NCI-H1105 (cell line): ENCODE results near the gene ZNF740.
"Not testable (repeated sequence)": the region's sequence is repeated elsewhere in the genome, so short reads cannot be mapped to it uniquely, and the experiment has no call there.

Experiments
- DNase-seq: peaks from one replicate; lab custom pipeline; 2025; lab: John Stamatoyannopoulos, UW

Gene ZNF740

DNA sequence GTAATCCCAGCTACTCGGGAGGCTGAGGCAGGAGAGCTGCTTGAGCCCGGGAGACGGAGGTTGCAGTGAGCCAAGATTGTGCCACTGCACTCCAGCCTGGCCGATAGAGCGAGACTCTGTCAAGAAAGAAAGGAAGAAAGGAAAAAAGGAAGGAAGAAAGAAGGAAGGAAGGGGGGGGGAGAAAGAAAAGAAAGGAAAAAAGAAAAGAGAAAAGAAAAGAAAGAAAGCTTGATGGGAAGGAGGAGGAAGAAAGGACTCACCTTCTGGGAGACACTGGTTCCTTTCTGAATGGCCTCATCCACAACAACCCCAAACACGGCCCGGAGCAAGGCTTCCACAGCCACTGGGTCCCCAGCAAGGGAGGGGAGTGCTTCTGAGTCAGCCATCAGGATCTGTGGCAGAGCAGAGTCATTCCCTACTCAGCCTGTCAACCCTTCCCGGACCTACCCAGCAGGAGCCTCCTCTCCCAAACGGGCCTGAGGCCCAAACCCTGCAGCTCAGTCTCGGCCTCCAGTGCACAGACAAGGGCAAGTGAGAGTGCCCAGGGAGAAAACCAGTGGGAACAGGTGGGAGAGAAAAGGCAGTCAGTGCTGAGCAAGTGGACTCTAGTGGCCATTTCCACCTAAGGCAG is 7.3 kb upstream of the ZNF740 start:
- no peak for DNase-seq

GRCh38 chr12:53174881-53175491 is 5.5 kb upstream of the ZNF740 start:
- DNase-seq = no peak

DNA sequence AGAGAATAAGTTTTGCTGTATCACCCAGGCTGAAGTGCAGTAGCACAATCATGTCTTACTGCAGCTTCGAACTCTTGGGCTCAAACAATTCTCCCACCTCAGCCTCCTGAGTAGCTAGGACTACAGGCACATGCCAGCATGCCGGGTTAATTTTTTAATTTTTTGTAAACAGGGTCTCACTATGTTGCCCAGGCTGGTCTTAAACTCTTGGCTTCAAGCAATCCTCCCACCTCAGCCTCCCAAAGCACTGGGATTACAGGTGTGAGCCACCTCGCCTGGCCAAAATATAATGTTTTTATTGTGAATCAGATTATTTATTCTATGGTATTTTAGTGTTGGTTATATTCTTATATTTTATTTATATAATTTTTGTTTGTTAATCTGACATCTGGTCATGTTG is 3.8 kb upstream of the ZNF740 start:
- no peak for DNase-seq

- DNase-seq = not testable (repeated sequence)
Observed at GRCh38 chr12:53177447-53177846, 3.1 kb upstream of the ZNF740 start.

DNA sequence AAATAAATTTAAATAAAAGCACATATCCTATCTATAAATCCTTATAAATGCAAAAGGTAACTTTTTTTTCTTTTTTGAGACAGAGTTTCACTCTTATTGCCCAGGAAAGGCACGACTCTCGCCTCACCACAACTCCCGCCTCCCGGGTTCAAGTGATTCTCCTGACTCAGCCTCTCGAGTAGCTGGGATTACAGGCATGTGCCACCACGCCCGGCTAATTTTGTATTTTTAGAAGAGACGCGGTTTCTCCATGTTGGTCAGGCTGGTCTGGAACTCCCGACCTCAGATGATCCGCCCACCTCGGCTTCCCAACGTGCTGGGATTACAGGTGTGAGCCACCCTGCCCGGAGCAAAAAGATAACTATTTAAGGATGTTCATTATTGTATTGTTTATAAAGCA is 1.7 kb upstream of the ZNF740 start:
- not testable (repeated sequence) for DNase-seq

GRCh38 chr12:53179687-53180219 is 769 bp upstream of the ZNF740 start:
- DNase-seq = no peak

DNA sequence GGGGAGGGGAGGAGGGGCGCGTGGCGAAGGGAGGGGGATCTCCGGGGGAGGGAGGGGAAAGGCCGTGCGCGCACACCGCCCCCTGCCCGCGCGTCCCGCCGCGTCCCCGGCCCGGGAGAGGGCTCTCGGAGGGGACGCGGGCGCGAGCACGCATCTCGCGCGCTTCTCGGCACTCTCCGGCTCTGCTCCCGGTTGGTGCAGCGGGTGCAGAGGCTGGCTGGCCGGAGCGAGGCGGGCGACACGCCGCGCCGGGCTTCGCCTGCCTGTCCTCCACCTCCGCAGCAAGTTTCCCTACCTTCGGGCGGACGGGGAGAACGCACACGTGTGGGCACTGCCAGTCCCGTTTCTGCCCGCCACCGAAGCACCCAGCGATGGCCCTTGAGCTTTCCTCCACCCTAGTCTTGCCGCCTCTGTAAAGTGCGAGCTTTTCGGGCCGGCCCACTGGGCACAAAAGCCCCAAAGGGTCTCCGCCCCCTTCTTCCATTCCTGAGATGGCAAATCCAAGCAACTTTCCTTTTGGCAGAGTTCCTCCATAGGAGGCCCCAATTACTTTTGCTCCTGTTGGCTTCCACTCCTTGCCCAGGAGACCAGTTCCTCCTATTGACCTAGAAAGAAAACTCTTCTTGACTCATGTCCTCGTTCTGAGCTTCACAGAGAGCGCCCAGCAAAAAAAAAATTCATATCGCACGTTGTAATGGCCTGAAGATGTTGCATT is 566 bp downstream of the ZNF740 start:
- peak; percentile 60 for DNase-seq

DNA sequence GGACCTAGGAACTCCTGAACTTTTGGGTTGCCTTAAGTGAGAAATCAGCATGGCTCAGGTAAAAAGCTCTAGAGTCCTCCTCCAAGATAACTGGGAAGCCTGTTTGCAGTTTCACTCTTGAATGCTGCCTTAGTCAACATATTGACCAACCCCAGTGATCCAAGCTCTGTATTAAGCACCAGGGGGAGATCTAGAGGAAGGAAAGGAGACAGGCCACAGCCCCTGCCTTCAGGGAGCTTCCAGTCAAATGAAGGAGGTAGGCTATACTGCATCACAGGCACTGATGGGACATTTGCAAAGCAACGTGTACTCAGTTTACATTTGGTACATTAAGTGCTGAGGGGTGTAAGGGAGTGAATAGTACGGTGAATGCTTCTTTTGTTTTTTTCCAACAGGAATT is 1.4 kb downstream of the ZNF740 start:
- DNase-seq = no peak

GRCh38 chr12:53182903-53183302 is 2.4 kb downstream of the ZNF740 start:
- DNase-seq = no peak

- no peak for DNase-seq
Observed at GRCh38 chr12:53184828-53185227, 4.3 kb downstream of the ZNF740 start.

DNA sequence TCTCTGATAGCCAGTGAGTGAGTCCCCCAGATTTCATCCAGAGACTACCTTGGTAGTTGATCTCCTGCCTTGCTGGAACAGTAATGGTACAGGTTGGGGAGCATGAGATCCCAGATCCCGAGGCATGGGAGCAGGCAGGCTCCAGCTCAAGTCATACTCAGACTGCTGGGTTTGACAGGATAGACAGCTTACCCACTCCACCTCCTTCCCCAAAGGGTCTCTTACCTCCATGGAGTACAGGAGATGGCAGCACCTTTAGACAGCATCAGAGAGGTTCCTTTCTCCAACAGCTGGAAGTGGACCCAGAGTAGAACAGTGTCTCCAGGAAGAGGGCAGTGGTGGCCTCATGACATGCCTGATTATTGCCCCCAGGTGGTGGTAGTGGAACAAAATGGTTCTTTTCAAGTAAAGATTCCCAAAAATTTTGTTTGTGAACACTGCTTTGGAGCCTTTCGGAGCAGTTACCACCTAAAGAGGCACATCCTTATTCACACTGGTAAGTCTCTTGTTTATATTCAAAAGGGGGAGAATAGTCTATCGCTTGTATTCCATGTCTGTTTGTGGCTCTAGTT is 5.1 kb downstream of the ZNF740 start:
- DNase-seq = no peak

DNA sequence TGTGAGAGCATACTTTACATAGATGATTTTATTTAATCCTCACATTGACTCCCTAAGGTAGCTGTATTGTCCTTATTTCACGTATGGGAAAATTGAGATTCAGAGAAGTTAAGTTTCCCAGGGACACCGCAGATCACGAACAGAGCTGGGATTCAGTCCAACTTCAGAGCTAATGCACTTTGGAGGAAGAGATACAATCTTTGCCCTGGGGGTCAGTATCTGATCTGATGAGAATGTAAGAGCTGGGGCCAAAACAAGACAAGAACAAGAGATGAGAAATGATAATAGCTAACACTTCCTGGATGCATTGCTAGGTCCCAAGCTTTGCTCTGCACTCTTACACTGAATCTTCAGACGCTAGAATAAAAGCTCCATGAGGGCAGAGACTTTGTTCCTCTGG is 6.2 kb downstream of the ZNF740 start:
- DNase-seq = no peak

DNA sequence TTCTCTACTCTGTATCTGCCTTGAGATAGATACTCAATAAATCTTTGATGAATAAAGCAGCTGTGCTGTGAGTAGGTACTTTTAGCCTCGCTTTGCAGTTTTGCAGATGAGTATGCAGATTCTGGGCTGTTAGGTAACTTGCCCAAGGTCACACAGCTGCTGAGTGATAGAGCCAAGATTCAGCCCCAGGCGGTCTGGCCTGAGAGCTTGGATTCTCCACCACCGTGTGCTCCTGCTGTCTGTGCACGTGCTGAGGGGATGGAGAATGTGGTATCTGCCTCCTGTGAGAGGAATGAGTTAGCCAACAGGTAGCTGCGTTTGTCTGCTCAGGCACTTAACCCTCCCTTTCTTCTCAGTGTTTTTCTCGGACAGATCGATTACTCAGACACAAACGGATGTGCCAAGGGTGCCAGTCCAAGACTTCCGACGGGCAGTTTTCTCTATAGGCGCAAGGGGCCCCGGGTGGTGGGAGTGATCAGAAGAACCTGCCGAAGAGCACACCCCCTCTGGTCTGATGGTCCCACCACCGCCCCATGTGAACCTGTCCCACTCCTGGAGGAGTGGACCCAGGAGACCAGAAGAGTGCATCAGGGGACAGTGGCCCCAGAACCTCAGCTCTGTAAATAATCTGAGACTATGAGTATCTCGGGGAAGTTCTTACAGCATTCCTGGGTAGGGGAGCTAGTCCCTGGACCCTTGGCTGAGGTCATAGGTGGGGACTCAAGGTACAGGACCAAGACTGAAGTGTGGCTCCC is 6.8 kb downstream of the ZNF740 start:
- no peak for DNase-seq

DNA sequence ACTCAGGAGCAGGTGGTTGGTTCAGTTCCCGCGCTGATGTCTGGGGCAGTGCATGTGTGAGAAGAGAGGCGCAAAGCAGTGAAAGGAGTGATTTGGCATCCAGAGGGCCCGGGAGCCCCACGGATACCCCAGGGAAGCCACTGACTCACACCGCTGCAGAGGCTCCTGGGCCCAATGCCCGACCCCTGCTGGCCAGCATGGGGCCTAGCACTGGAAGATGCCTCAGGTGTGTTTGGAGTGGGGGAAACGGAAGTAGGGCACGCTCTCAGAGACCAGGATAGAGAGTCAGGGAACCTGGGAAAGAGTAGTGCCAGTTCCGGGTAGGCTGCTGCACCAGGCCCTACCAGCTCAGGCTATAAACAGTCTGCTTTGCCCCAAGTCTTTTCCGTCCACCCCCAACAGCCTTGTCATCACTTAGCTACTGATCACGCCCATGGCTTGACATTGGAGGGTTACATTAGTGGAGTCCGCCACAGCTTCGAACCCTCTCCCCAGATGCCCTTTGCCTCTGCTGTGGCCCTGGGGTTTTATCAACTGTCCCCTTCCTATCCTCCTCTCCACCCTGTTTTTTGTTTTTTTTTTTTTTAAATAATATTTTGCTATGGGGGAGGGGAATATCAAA is 9.7 kb downstream of the ZNF740 start:
- DNase-seq = no peak

DNA sequence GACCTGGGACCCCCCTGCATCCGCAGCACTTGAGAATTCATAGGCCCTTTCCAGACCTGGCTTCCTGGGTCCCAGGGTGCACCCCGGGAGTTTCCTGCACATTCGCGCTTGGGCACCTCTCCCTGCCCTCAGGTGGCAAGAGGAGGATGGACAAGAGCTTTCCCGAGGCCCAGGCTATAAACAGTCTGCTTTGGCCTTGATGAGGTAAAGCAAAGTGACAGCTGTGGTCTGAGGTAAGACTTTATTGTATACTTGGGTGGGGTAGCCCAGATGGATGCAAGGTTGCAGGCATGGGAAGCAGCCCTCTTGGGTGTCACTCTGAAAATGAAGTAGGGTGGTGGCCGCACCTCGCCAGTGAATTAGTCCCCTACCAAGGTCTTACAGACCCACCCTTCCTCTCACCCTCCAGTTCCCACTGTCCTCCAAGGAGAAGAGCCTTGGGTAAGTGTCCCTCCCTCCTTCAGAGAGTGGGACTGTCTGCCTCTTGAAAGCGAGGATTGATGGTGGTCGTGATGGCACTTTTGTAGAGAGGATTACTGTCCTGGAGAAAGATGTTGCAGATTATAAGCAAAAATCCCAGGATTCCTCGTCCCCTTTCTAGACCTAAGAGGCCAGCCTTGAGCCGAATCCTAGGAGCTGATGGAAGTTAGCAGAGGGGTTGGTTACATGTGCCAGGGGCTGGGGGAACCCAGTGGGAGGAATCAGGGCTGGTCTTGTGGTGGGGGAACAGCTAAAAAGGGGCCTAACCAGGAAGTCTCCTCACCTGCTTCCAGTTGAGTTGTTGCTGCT is 10.8 kb downstream of the ZNF740 start:
- DNase-seq = no peak

DNA sequence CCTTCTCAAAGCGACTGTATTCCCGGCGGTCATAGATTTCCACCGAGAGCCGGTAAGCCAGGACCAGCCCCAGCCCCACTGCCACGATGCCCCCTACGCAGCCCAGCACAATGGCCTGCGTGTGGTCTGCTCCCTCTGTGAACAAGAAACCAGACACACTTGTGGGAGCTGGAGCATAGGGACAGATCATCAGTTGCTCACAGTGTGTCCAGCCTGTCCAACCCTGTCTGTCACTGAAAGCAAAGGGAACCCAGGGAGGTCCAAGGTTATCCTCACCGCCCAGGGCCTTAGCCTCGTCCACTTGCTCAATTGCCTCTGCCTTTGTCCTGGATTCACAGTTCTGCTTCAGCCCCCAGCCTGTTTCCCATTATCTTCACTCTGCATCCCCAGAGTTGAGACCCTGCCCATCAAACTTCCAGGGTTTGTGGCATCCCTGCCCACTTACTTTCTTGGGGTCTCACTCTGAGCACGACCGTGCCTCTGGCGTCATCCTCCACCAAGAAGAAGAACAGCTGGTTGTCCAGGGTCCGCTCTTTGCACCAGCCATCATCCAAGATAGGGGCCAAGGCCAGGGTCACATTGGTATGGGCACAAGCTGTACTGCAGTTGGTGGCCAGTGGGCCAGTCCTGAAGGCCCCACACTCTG is 11.5 kb downstream of the ZNF740 start:
- DNase-seq = no peak

- DNase-seq = no peak
Observed at GRCh38 chr12:53192531-53193021, 12.1 kb downstream of the ZNF740 start.

GRCh38 chr12:53193040-53193439 is 12.5 kb downstream of the ZNF740 start:
- DNase-seq = no peak

- no peak for DNase-seq
Observed at GRCh38 chr12:53193985-53194716, 13.6 kb downstream of the ZNF740 start.
